Mononuclear cell (primary cell): ENCODE data around the gene SLC6A1. TPM values are rescaled to one million over a fixed set of nuclear protein-coding genes. Genes with fewer than 3 reads are reported as not detected.

Experiments
- H3K27me3 ChIP-seq: 2 replicates; pipeline ENCODE4 v1.6.0; 2011; ENCODE audit warnings: low read length, control low read depth; ENCODE audit not compliant: insufficient read depth
- H3K4me1 ChIP-seq: 2 replicates; pipeline ENCODE4 v1.5.1; 2011; ENCODE audit warnings: mild to moderate bottlenecking, low read length, control low read depth; ENCODE audit not compliant: insufficient read depth
- H3K4me3 ChIP-seq: 2 replicates; pipeline ENCODE4 v1.5.1; 2011; ENCODE audit warnings: mild to moderate bottlenecking, low read length, moderate library complexity
- H3K9me3 ChIP-seq: 2 replicates; pipeline ENCODE4 v1.5.1; 2011; ENCODE audit warnings: low read depth, mild to moderate bottlenecking, control low read depth, low read length
- total RNA-seq: library from RNA; depleted of rRNA; stranded (reverse); fragments of >200 nt; gene quantifications from one replicate; pipeline ENCODE4 v1.2.3, GENCODE V29; 2012

SLC6A1 gene
- total RNA-seq, 1 donor: under 0.01 TPM

DNA sequence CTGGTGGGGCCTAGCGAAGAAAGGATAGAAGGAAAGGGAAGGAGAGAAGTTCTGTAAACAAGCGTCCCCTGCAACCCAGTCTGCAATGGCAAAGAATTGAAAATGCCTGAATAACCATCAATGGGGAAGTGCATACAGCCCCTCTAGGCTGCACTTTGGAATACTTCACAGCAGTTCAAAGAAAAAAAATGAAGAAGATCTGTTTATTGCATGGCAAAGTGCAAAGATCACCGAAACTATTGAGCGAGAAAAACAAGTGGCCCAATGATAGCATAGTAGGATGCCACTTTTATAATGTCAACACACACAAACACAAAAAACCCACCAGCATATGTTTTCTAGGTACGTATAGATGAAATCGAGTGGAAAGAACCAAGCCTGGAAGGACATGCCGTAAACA lies 13.6 kb upstream of the SLC6A1 start:
- H3K4me1 ChIP-seq: no peaks in the 10 kb centered on the region
- H3K4me3 ChIP-seq: no peak overlapping the region
- H3K9me3 ChIP-seq: no peaks in the 10 kb centered on the region
- H3K27me3 ChIP-seq: no peaks in the 10 kb centered on the region

DNA sequence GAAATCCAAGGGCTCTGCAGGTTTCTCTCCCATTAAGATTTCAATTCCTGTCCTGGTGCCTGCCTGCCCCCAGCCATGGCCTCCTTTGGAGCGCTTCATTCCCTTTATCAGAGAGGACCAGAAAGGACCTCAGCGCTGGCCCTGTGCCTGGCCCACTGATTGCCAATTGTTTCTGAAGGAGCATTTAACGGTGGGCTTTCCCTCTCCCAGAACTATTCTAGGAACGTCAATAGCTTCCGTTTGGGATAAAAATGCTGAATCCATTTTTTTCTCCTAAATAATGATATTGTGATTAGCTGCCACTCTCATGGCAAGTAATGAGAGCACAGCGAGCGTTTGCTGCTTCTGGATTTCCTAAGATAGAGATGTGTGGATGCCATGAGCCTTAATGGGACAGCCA lies 12.2 kb upstream of the SLC6A1 start:
- Histone ChIP-seq H3K27me3 (no peaks in the 10 kb centered on the region), H3K4me1 (no peaks in the 10 kb centered on the region), H3K9me3 (no peaks in the 10 kb centered on the region), H3K4me3 (no peak overlapping the region)

DNA sequence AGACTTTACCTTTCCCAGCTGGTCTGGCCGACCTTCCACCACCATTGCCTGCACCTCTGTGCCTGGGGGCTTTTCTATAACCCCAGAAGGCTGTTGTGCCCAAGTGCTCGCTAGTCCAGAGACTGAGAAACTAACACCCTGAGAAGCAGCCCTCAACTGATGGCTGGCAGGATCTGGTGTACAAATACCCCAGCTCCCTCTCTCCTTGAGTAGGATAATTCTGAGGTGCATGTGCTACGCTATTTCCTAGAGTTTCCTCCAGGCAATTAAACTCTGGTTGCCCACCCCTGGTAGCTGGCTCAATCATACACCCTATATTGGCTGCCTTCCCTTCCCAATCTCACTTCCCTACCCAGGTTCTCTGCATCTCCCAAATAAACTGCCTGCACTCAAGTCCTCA lies 11.5 kb upstream of the SLC6A1 start:
- no peaks in the 10 kb centered on the region for H3K4me1 ChIP-seq
- H3K27me3 ChIP-seq: no peaks in the 10 kb centered on the region
- no peak overlapping the region for H3K4me3 ChIP-seq
- H3K9me3 ChIP-seq: no peaks in the 10 kb centered on the region

DNA sequence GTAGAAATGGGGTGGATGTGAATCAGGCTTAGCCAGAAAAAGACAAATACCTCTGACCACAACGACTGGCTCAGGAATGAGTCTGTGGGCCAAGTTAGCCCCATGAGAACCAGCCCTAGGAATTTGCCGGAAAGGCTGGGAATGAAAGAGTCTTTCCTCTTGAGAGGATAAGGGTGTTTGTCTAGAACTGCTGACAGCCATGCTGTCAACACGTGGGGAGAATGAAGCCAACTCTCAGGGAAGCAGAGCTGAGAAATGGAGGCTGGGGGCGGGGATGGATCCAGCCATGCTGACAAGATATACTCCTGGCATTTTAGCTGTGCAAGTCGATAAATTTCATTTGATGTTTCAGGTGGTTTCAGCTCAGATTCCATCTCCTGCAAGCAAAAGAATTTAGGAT lies 10.6 kb upstream of the SLC6A1 start:
- Histone ChIP-seq H3K4me3 (no peak overlapping the region), H3K27me3 (no peaks in the 10 kb centered on the region), H3K9me3 (no peaks in the 10 kb centered on the region), H3K4me1 (no peaks in the 10 kb centered on the region)

DNA sequence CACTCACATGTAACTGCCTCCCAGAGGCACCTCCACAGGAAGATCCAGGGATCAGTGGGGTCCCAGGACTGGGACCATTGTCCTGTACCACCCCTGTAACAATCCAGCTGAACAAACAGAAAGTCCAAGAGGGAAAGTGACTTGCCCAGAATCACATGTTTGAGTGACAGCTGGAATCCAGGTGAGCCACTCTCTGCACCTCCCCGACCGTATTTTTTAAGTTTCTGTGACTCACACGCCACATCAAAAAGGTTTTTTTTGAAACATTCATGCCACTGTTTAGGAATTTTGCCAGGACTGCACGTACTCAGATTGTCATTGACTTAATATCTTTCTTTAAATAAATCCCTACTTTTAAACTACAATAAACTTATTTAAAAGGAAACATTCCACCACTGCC lies 9.8 kb upstream of the SLC6A1 start:
- Histone ChIP-seq H3K9me3 (no peaks in the 10 kb centered on the region), H3K4me3 (no peak overlapping the region), H3K27me3 (no peaks in the 10 kb centered on the region), H3K4me1 (no peaks in the 10 kb centered on the region)

DNA sequence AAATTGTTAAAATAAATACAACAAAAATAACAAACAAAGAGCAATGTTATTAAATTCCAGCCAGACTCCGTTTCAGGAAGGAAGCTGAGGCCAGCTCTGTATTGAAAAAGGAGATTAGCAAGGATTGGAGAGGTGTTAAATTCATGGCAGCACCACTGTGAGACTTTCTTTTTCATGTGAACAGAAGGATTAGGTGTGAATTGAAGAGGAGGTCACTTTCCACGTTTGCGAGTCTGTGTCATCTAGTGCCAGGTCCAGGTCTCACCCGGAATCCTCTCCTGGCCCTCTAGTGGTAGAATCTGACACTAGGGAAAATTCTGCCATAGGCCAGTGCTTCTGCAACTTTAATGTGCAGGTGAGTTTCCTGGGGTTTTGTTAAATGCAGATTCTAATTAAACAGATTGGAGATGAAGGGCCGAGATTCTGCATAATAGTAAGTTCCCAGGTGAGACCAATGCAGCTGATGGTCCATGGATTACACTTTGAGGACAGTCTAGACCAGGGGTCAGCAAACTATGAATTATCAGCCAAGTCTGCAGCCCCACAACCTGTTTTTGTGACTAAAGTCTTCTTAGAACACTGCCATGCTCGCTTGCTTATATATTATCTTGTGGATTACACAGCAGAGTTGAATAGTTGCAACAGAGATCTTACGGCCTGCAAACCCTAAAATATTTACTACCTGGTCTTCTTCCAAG lies 9.2 kb upstream of the SLC6A1 start:
- no peaks in the 10 kb centered on the region for H3K9me3 ChIP-seq
- H3K27me3 ChIP-seq: no peaks in the 10 kb centered on the region
- no peaks in the 10 kb centered on the region for H3K4me1 ChIP-seq
- no peak overlapping the region for H3K4me3 ChIP-seq

DNA sequence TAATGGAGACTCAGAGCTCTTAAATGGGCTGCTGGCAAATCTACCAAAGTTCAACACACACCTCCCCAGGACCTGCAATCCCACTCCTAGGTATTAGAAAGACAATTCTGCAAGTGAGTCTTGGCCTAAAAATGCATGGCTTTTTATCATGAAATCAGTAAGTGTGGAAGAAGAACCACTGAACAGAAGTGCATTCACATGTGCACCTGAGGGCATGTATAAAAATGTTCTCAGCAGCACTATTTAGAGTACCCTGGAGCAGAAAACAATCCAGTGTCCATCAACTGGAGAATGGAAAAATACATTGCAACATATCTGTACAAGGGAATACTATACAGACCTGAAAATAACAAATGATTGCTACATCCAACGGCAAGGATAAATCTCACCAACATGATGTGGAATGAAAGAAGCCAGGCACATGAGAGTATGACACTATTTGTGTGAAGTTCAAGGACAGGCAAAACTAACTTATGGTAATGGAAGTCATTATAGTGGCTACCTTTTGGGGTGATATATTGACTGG lies 8.1 kb upstream of the SLC6A1 start:
- Histone ChIP-seq H3K9me3 (no peaks in the 10 kb centered on the region), H3K4me1 (no peaks in the 10 kb centered on the region), H3K27me3 (peaks cover 4% of the 10 kb centered on the region), H3K4me3 (no peak overlapping the region)

DNA sequence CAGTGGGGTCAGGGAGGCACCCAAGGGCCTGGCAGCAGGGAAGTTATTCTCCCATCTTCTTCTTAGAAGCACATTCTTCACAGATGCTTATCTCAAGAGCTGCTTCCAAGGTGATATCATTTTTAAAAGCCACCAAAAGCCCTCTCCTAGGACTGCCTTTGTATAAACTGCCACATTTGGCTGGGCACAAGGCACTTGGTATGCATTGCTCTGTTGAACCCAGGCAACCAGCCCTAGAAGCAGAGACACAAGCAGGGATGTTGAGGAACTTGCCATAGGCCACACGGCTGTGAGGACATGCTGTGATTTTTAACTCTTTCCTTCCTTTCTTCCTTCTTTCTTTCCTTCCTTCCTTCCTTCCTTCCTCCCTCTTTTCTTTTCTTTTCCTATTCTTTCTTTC lies 7.4 kb upstream of the SLC6A1 start:
- Histone ChIP-seq H3K9me3 (no peaks in the 10 kb centered on the region), H3K4me3 (no peak overlapping the region), H3K27me3 (peaks cover 4% of the 10 kb centered on the region), H3K4me1 (no peaks in the 10 kb centered on the region)

DNA sequence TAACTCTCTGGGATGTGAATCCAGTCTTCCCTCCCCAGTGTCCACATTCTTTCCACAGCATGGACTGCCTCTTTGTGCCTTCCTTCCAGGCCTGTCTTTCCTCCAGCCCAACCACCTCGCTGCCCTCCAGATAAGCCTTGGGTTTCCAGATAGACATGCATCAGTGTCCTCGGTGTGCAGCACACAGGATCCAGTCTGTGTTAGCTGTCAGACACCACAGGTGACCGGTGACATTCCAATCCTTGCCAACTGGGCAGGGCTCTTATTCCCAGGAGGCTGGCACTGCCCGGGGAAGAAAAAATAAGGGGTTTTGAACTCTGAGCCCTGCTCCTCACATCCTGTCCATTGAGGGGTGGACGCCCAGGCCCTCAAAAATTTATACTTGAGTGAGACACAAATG lies 6.0 kb upstream of the SLC6A1 start:
- Histone ChIP-seq H3K4me1 (no peaks in the 10 kb centered on the region), H3K27me3 (peaks cover 16% of the 10 kb centered on the region), H3K9me3 (no peaks in the 10 kb centered on the region), H3K4me3 (no peak overlapping the region)

DNA sequence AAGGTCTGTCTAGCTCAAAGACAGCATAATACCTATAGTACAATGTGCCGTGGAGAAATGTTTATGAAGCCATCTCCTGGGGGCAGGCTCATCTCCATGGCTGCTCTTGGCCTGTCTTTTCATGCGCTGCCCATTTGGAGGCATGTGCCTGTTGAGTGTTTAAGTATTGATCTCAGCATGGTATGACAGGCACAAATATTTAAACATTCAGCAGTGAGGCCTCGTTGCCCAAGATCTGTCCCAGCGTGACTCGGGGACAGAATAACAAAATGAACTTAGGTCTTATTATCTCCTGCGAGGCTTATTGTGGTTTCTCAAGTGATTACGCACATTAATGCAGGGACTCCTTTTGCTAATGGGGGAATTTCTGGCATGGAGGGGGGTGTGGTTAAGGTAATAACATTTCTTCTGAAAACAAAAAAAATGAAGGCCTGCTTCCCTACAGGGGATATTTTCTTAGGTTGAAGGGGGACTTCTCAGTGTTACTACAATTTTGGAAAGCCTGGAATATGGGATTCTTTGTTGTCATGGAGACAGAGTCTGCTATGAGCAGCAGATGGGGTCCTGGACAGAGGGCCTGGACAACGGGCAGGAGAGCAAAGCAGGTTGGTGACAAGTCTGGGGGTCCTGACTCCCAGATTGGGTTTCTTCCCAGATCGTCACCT lies 4.4 kb upstream of the SLC6A1 start:
- Histone ChIP-seq H3K4me3 (no peak overlapping the region), H3K27me3 (peaks cover 21% of the 10 kb centered on the region), H3K9me3 (no peaks in the 10 kb centered on the region), H3K4me1 (no peaks in the 10 kb centered on the region)

DNA sequence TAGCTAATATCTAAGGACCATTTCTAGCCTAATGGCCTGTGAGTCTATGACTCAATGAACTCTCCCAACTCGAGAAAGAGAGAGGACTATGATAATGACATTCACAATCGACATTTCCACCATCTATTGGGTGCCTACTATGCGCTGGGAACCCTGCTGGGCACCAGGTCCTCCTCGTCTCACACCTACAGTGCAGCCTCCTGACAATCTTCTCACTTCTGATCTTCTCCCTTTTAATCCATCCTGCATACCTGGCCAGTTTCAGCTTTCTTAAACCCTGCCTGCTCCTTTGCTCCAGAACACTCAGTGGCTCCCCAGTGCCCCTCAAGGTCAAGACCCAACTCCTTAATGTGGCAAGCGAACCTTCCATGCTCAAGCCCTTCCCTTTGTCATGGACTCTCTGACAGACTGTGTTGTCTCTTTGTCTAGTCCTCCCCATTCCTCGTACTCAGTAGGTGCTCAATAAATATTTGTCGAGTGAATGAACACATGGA lies 3.5 kb upstream of the SLC6A1 start:
- Histone ChIP-seq H3K4me1 (no peaks in the 10 kb centered on the region), H3K9me3 (no peaks in the 10 kb centered on the region)

DNA sequence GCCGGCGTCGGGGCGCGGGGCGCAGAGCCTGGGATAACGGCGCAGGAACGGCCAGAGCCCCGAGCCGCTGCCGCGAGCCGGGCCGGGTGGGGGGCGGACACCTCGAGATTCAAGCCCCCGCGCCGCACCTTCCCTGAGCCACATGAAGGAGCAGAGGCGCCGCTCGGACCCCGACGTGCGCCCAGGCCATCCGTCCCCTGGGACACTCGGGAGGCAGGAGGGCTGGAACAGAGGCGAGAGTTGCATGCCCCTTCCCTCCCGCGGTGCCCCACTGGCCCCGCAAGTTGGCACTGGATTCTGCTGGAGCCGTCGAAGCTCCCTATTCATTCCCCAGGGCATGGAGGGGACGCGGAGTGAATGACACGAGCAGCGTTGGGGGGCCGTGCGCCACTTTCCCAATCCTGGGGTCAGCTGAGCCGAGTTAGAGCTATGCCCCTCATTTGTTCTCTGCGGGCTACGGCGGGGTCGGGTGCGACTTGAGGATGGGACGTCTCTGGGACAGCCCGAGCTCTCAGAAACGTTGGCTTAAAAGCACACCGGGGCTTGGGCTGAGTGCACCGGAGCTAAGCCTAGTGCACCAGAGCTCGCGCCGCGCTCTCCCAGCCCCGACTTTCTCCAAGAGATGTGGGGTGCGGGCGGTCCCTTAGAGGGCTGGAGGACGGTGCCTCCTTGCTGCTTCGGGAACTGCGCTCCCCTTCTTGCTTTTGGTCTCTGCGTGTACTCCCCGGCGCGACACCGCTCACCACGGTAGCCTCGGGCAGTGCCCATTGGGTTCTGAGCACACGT lies 588 bp downstream of the SLC6A1 start:
- H3K4me1 ChIP-seq: no peaks in the 10 kb centered on the region
- no peak overlapping the region for H3K4me3 ChIP-seq
- H3K9me3 ChIP-seq: no peaks in the 10 kb centered on the region
- peaks cover 39% of the 10 kb centered on the region for H3K27me3 ChIP-seq

More for the DNA sequence above, 3.5 kb upstream of the SLC6A1 start:
- H3K27me3 ChIP-seq: peaks cover 28% of the 10 kb centered on the region
- no peak overlapping the region for H3K4me3 ChIP-seq

DNA sequence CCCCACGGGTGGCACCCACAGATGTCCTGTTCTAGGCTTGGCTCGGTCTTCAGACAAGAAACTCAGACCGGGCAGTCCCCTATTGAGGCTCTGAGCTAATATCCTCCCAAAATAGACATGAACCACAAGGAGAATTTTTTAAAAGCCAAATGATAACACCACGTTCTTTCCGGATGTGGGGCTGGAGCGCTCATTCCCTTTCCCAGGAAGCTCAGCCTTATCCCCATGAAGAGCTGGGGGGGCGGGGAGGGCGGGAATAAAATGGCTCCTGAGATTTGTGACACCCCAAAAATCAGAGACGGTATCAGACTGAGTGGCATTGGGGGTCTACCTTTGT lies 1.1 kb downstream of the SLC6A1 start:
- Histone ChIP-seq H3K27me3 (peaks cover 39% of the 10 kb centered on the region), H3K9me3 (no peaks in the 10 kb centered on the region), H3K4me3 (no peak overlapping the region), H3K4me1 (no peaks in the 10 kb centered on the region)

DNA sequence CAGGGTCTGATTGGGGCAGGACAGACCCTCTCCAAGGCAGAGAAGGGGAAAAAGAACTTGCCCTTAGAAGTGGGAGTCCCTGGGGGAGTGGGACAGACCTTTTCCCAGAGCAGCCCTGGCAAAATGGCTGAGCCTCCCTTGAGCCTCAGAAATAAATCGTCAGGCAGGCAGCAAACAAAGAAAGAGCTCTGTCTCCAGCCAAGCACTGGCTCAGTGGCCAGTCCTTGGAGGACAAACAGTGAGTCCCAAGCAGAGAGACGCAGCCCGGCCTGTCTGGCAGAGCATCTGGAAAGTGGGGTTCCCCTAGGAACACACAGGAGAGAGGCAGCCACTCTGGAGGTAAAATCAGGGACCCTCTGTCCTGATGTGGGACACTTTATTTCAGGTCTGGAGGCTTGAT lies 1.8 kb downstream of the SLC6A1 start:
- H3K9me3 ChIP-seq: no peaks in the 10 kb centered on the region
- H3K4me3 ChIP-seq: no peak overlapping the region
- H3K27me3 ChIP-seq: peaks cover 35% of the 10 kb centered on the region
- no peaks in the 10 kb centered on the region for H3K4me1 ChIP-seq

DNA sequence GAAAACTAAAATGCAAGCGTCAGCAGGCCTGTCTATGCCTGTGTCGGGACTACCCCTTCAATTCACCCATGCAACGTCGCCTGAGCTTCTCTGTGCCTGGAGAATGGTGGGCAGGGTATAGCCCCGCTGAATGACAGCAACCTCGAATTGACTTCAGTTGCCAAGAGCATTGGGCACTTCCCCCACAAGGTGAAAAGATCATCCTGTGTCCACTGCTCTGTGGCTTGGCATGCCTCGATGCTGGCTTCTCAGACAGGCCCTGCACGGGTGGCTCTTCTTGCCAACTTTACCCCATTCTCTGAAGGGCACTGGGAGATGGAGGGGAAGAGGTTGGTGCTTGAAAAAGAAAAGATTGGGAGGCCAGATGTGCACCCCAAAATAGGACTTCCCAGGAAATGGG lies 3.3 kb downstream of the SLC6A1 start:
- Histone ChIP-seq H3K9me3 (no peaks in the 10 kb centered on the region), H3K4me3 (no peak overlapping the region), H3K27me3 (peaks cover 30% of the 10 kb centered on the region), H3K4me1 (no peaks in the 10 kb centered on the region)
